Measurements from ENCODE around the gene EEF1AKMT2.

GRCh38 chr10:124717911-124718741, 73.6 kb downstream of the EEF1AKMT2 start:
- TF ChIP-seq CTCF (IDR thresholded peaks at IDR 0.05), result no peak
- TF ChIP-seq POLR2A (IDR thresholded peaks at IDR 0.05), result no peak
